ENCODE data around the gene HMCN1. TPM values are rescaled to one million over a fixed set of nuclear protein-coding genes. Genes with fewer than 3 reads are reported as not detected.
"Not testable (repeated sequence)": the region's sequence is repeated elsewhere in the genome, so short reads cannot be mapped to it uniquely, and the experiment has no call there.

HMCN1 gene
- total RNA-seq, 1 experiment from 2014 or later: under 0.01 TPM

DNA sequence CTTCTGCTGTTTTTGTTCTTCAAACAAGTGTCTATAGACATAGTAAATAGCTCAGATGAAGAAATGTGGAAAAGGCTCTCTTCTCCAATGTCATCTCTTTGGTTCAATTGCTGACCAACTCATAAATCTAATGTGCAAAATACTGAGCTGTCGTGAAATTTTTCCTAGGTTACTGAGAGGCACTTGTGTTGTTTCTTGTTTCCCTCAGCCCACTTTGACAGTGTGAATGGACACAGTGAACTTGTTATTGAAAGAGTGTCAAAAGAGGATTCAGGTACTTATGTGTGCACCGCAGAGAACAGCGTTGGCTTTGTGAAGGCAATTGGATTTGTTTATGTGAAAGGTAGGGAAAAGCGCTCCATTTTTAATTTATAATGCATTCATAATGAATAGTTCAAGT, 395.6 kb downstream of the HMCN1 start:
- H3K4me3 ChIP-seq: no peak overlapping the region
- no peaks in the 10 kb centered on the region for H3K9me3 ChIP-seq
- H3K36me3 ChIP-seq: no peaks in the 10 kb centered on the region
- H3K27me3 ChIP-seq: 0 out of 2 replicates have a peak, but pooled peaks cover 5% of the 10 kb centered on the region
- no peak for DNase-seq

- no peak overlapping the region for H3K4me3 ChIP-seq
- no peaks in the 10 kb centered on the region for H3K36me3 ChIP-seq
- no peaks in the 10 kb centered on the region for H3K9me3 ChIP-seq
- no peaks in the 10 kb centered on the region for H3K27me3 ChIP-seq
- DNase-seq: no peak
These were observed 404.9 kb downstream of the HMCN1 start for GRCh38 chr1:186139115-186139514.

GRCh38 chr1:186139701-186140100, 405.5 kb downstream of the HMCN1 start:
- peak; percentile 29 for DNase-seq
- no peaks in the 10 kb centered on the region for H3K9me3 ChIP-seq
- no peak overlapping the region for H3K4me3 ChIP-seq
- no peaks in the 10 kb centered on the region for H3K36me3 ChIP-seq
- no peaks in the 10 kb centered on the region for H3K27me3 ChIP-seq

DNA sequence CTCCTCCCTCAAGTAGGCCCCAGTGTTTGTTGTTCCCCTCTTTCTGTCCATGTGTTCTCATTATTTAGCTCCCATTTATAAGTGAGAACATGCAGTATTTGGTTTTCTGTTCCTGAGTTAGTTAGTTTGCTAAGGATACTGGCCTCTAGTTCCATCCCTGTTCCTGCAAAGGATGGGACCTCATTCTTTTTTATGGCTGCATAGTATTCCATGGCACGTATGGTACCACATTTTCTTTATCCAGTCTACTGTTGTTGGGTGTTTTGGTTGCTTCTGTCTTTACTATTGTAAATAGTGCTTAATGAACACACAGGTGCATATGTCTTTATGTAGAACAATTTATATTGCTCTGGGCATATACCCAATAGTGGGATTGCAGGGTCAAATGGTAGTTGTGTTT, 408.0 kb downstream of the HMCN1 start:
- no peak for DNase-seq
- H3K36me3 ChIP-seq: no peaks in the 10 kb centered on the region
- H3K27me3 ChIP-seq: no peaks in the 10 kb centered on the region
- H3K4me3 ChIP-seq: no peak overlapping the region
- no peaks in the 10 kb centered on the region for H3K9me3 ChIP-seq

DNA sequence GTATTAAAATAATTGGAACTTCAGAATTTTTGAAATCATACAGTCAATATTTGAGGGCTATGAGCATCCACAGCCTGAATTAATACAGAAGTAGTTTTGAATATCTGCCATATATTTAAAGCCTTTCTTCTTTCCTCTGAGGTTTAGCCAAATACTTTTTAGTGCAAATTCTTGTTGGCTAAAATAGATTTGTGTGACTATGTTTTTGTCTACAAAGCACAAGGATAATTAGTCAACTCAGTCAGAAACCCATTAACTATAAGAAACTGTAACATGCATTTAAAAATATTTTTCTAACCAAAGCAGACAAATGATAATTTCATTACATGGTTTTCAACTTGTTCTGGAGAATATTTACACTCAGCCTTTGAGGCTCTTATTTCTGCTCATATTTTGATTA, 408.7 kb downstream of the HMCN1 start:
- no peak overlapping the region for H3K4me3 ChIP-seq
- no peak for DNase-seq
- H3K9me3 ChIP-seq: no peaks in the 10 kb centered on the region
- no peaks in the 10 kb centered on the region for H3K27me3 ChIP-seq
- H3K36me3 ChIP-seq: no peaks in the 10 kb centered on the region

GRCh38 chr1:186143481-186143880, 409.3 kb downstream of the HMCN1 start:
- H3K4me3 ChIP-seq: no peak overlapping the region
- no peaks in the 10 kb centered on the region for H3K27me3 ChIP-seq
- DNase-seq: no peak
- no peaks in the 10 kb centered on the region for H3K9me3 ChIP-seq
- H3K36me3 ChIP-seq: no peaks in the 10 kb centered on the region

- no peak for DNase-seq
- H3K9me3 ChIP-seq: no peaks in the 10 kb centered on the region
These were observed 410.3 kb downstream of the HMCN1 start for GRCh38 chr1:186144505-186144904.

GRCh38 chr1:186146974-186147373, 412.8 kb downstream of the HMCN1 start:
- H3K9me3 ChIP-seq: no peaks in the 10 kb centered on the region
- no peaks in the 10 kb centered on the region for H3K36me3 ChIP-seq
- no peaks in the 10 kb centered on the region for H3K27me3 ChIP-seq
- no peak for DNase-seq
- no peak overlapping the region for H3K4me3 ChIP-seq

More at GRCh38 chr1:186144505-186144904, 410.3 kb downstream of the HMCN1 start:
- Histone ChIP-seq H3K36me3 (no peaks in the 10 kb centered on the region), H3K27me3 (no peaks in the 10 kb centered on the region), H3K4me3 (no peak overlapping the region)

GRCh38 chr1:186149591-186149990, 415.4 kb downstream of the HMCN1 start:
- no peaks in the 10 kb centered on the region for H3K27me3 ChIP-seq
- no peaks in the 10 kb centered on the region for H3K36me3 ChIP-seq
- H3K4me3 ChIP-seq: no peak overlapping the region
- DNase-seq: no peak
- H3K9me3 ChIP-seq: no peaks in the 10 kb centered on the region

GRCh38 chr1:186152227-186152619, 418.0 kb downstream of the HMCN1 start:
- H3K36me3 ChIP-seq: no peaks in the 10 kb centered on the region
- H3K9me3 ChIP-seq: no peaks in the 10 kb centered on the region
- H3K4me3 ChIP-seq: no peak overlapping the region
- H3K27me3 ChIP-seq: no peaks in the 10 kb centered on the region
- DNase-seq: no peak

- DNase-seq: peak; percentile 28
These were observed 418.5 kb downstream of the HMCN1 start for GRCh38 chr1:186152620-186153239.

DNA sequence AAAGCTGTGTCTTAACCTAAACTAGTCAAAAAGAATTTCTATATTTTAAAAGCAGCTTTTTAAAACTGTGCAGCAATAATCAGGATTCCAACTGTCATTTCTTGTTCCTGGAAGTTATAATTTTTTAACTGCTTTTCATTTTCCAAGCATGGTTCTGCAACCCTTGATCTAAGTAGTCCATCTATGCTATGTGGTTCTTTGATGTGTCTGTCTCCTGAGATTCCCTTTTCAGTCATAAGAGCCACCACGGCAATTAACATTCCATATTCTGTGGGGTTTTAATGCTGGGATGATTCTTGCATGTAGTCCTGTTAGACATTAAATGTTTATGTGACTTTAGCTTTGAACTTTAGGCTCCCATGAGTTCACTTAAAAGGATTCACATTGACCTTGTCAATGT, 420.5 kb downstream of the HMCN1 start:
- no peak for DNase-seq
- no peak overlapping the region for H3K4me3 ChIP-seq
- H3K36me3 ChIP-seq: no peaks in the 10 kb centered on the region
- no peaks in the 10 kb centered on the region for H3K27me3 ChIP-seq
- no peaks in the 10 kb centered on the region for H3K9me3 ChIP-seq

More at GRCh38 chr1:186152620-186153239, 418.5 kb downstream of the HMCN1 start:
- no peaks in the 10 kb centered on the region for H3K27me3 ChIP-seq
- H3K9me3 ChIP-seq: no peaks in the 10 kb centered on the region
- H3K36me3 ChIP-seq: no peaks in the 10 kb centered on the region
- no peak overlapping the region for H3K4me3 ChIP-seq

- DNase-seq: peak; percentile 17
- Histone ChIP-seq H3K4me3 (no peak overlapping the region), H3K27me3 (no peaks in the 10 kb centered on the region), H3K36me3 (no peaks in the 10 kb centered on the region), H3K9me3 (no peaks in the 10 kb centered on the region)
These were observed 421.4 kb downstream of the HMCN1 start for GRCh38 chr1:186155594-186155993.

- not testable (repeated sequence) for H3K36me3 ChIP-seq, H3K4me3 ChIP-seq, H3K9me3 ChIP-seq, DNase-seq, H3K27me3 ChIP-seq
These were observed 428.7 kb downstream of the HMCN1 start for GRCh38 chr1:186162895-186163294.

DNA sequence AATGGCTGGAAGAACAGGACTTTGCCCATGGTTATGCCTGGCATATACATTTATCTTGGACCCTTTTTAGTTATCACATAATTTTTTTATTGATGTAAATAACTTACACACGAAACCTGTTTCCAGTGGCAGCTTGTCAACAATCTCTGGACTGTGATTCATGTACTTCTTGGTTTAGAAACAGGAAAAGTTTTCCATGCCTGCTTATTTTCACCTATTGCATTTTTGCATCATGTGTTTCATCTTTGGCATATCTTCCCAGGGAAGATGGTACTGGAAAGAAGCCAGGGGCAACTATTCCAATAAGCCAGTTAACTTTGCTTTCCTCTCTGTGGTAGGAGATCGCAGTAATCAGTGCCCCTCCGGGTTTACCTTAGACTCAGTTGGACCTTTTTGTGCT, 430.6 kb downstream of the HMCN1 start:
- Histone ChIP-seq H3K9me3 (no peaks in the 10 kb centered on the region), H3K27me3 (no peaks in the 10 kb centered on the region), H3K4me3 (no peak overlapping the region), H3K36me3 (no peaks in the 10 kb centered on the region)
- no peak for DNase-seq

GRCh38 chr1:186165303-186165702, 431.1 kb downstream of the HMCN1 start:
- Histone ChIP-seq H3K36me3 (no peaks in the 10 kb centered on the region), H3K9me3 (no peaks in the 10 kb centered on the region), H3K27me3 (no peaks in the 10 kb centered on the region), H3K4me3 (no peak overlapping the region)
- DNase-seq: no peak

GRCh38 chr1:186167096-186167668, 433.0 kb downstream of the HMCN1 start:
- H3K36me3 ChIP-seq: no peaks in the 10 kb centered on the region
- no peak for DNase-seq
- H3K27me3 ChIP-seq: no peaks in the 10 kb centered on the region
- no peaks in the 10 kb centered on the region for H3K9me3 ChIP-seq
- H3K4me3 ChIP-seq: no peak overlapping the region

DNA sequence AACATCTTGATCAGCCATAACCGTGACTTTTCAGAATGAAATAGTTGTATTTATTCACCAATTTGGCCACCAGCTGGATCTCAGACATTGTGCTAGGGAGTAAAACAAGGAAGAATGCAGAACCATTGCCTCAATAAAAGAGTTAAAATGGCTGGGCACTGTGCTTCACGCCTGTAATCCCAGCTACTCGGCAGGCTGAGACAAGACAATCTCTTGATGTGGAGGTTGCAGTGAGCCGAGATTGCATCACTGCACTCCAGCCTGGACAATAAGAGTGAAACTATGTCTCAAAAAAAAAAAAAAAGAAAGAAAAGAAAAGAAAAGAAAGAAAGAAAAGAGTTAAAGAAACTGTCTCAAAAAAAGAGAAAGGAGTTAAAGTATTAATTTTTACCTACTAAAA, 441.4 kb downstream of the HMCN1 start:
- H3K27me3 ChIP-seq: no peaks in the 10 kb centered on the region
- no peak overlapping the region for H3K4me3 ChIP-seq
- DNase-seq: no peak
- no peaks in the 10 kb centered on the region for H3K9me3 ChIP-seq
- no peaks in the 10 kb centered on the region for H3K36me3 ChIP-seq
